ENCODE measurements around the gene AIG1.

AIG1 gene

GRCh38 chr6:143050509-143050908, 10.2 kb upstream of the AIG1 start:
- Histone ChIP-seq H3K9me3 (ENCODE audit: severe bottlenecking) (no peaks in the 10 kb centered on the region), H3K27me3 (ENCODE audit: insufficient read depth, low read depth, severe bottlenecking) (no peaks in the 10 kb centered on the region), H3K36me3 (no peaks in the 10 kb centered on the region), H3K27ac (no peak overlapping the region), H3K4me3 (ENCODE audit: low read depth, low read length) (no peak overlapping the region)
- no peak for TF ChIP-seq CTCF (IDR thresholded peaks at IDR 0.05; ENCODE audit: low read depth, low read length)
- no peak for DNase-seq

- Histone ChIP-seq H3K9me3 (ENCODE audit: severe bottlenecking) (no peaks in the 10 kb centered on the region), H3K27me3 (ENCODE audit: insufficient read depth, low read depth, severe bottlenecking) (no peaks in the 10 kb centered on the region), H3K4me3 (ENCODE audit: low read depth, low read length) (no peak overlapping the region), H3K27ac (no peak overlapping the region), H3K36me3 (no peaks in the 10 kb centered on the region)
- DNase-seq: no peak
- TF ChIP-seq CTCF (IDR thresholded peaks at IDR 0.05; ENCODE audit: low read depth, low read length): no peak
Measured at GRCh38 chr6:143052282-143052681, 8.4 kb upstream of the AIG1 start.

- DNase-seq: no peak
Measured at GRCh38 chr6:143053856-143054255, 6.8 kb upstream of the AIG1 start.

GRCh38 chr6:143054329-143054728, 6.4 kb upstream of the AIG1 start:
- H3K27me3 ChIP-seq (ENCODE audit: insufficient read depth, low read depth, severe bottlenecking): no peaks in the 10 kb centered on the region
- no peak overlapping the region for H3K4me3 ChIP-seq (ENCODE audit: low read depth, low read length)
- H3K9me3 ChIP-seq (ENCODE audit: severe bottlenecking): no peaks in the 10 kb centered on the region
- TF ChIP-seq CTCF (IDR thresholded peaks at IDR 0.05; ENCODE audit: low read depth, low read length): no peak
- H3K36me3 ChIP-seq: no peaks in the 10 kb centered on the region
- H3K27ac ChIP-seq: no peak overlapping the region
- DNase-seq: no peak

More at GRCh38 chr6:143053856-143054255, 6.8 kb upstream of the AIG1 start:
- H3K27ac ChIP-seq: no peak overlapping the region
- H3K36me3 ChIP-seq: no peaks in the 10 kb centered on the region
- no peaks in the 10 kb centered on the region for H3K27me3 ChIP-seq (ENCODE audit: insufficient read depth, low read depth, severe bottlenecking)
- no peak for TF ChIP-seq CTCF (IDR thresholded peaks at IDR 0.05; ENCODE audit: low read depth, low read length)
- no peaks in the 10 kb centered on the region for H3K9me3 ChIP-seq (ENCODE audit: severe bottlenecking)
- H3K4me3 ChIP-seq (ENCODE audit: low read depth, low read length): no peak overlapping the region

GRCh38 chr6:143055213-143055612, 5.5 kb upstream of the AIG1 start:
- Histone ChIP-seq H3K27ac (no peak overlapping the region), H3K27me3 (ENCODE audit: insufficient read depth, low read depth, severe bottlenecking) (no peaks in the 10 kb centered on the region), H3K9me3 (ENCODE audit: severe bottlenecking) (no peaks in the 10 kb centered on the region), H3K36me3 (no peaks in the 10 kb centered on the region), H3K4me3 (ENCODE audit: low read depth, low read length) (no peak overlapping the region)
- no peak for DNase-seq
- TF ChIP-seq CTCF (IDR thresholded peaks at IDR 0.05; ENCODE audit: low read depth, low read length): no peak

GRCh38 chr6:143055891-143056290, 4.8 kb upstream of the AIG1 start:
- H3K9me3 ChIP-seq (ENCODE audit: severe bottlenecking): no peaks in the 10 kb centered on the region
- no peak overlapping the region for H3K4me3 ChIP-seq (ENCODE audit: low read depth, low read length)
- H3K27ac ChIP-seq: no peak overlapping the region
- DNase-seq: no peak
- TF ChIP-seq CTCF (IDR thresholded peaks at IDR 0.05; ENCODE audit: low read depth, low read length): no peak
- no peaks in the 10 kb centered on the region for H3K27me3 ChIP-seq (ENCODE audit: insufficient read depth, low read depth, severe bottlenecking)
- no peaks in the 10 kb centered on the region for H3K36me3 ChIP-seq

All from WERI-Rb-1 (cell line).